ENCODE results near the gene PTP4A1. TPM values are rescaled to one million over a fixed set of nuclear protein-coding genes. Genes with fewer than 3 reads are reported as not detected.

The PTP4A1 gene
- total RNA-seq, 1 experiment from 2014 or later = 71.0 TPM

GRCh38 chr6:63538550-63538949 is 33.7 kb upstream of the PTP4A1 start:
- DNase-seq (ENCODE audit: low read depth, low spot score) (no peak), ATAC-seq (no peak)
- ChIA-PET CTCF (no interaction called here), POLR2A (interaction anchor here (0.6 kb wide), 1 partner anchor 269 kb away, joined by 3 read pairs; no protein-coding TSS in a partner anchor)
- Histone ChIP-seq H3K27me3 (ENCODE audit: control insufficient read depth, insufficient read depth, low read length) (no peaks in the 10 kb centered on the region), H3K27ac (ENCODE audit: low read length) (no peak overlapping the region), H3K4me1 (ENCODE audit: control insufficient read depth, insufficient read depth, low read length) (no peaks in the 10 kb centered on the region), H3K4me3 (ENCODE audit: low read depth in 2 of 2, low read length in 2 of 2) (no peak overlapping the region), H3K36me3 (ENCODE audit: control insufficient read depth, insufficient read depth, low read length) (no peaks in the 10 kb centered on the region), H3K9me3 (ENCODE audit: control insufficient read depth, insufficient read depth, low read depth, low read length) (no peaks in the 10 kb centered on the region)
- BruUV-seq (replicated peaks) = no TSS peak
- in situ Hi-C loops (cut with HindIII; ENCODE audit: low pct_unique_long_range_greater_than_20kb, low sequenced_read_pairs) (no loop called here), intact Hi-C loops (cut with micrococcal nuclease; ENCODE audit: unreplicated experiment) (no loop called here)
- TF ChIP-seq REST (IDR thresholded peaks at IDR 0.05; ENCODE audit: insufficient read depth in 1 of 2, low read depth in 2 of 2, low read length in 1 of 2) (no peak), TCF7L2 (IDR thresholded peaks at IDR 0.05; ENCODE audit: low read depth, low read length) (no peak), POLR2AphosphoS5 (IDR thresholded peaks at IDR 0.05; ENCODE audit: low read depth, low read length) (no peak), CTCF (IDR thresholded peaks at IDR 0.05) (no peak), SIN3A (IDR thresholded peaks at IDR 0.05; ENCODE audit: borderline replicate concordance, insufficient read depth, low read depth, low read length) (no peak)

- no peak for DNase-seq (ENCODE audit: low read depth, low spot score)
- H3K36me3 ChIP-seq (ENCODE audit: control insufficient read depth, insufficient read depth, low read length) = no peaks in the 10 kb centered on the region
- peaks cover 2% of the 10 kb centered on the region; the same call in 1 of the 2 replicates for H3K27me3 ChIP-seq (ENCODE audit: control insufficient read depth, insufficient read depth, low read length)
- no peak overlapping the region for H3K4me3 ChIP-seq (ENCODE audit: low read depth in 2 of 2, low read length in 2 of 2)
- ChIA-PET POLR2A (interaction anchor here (0.6 kb wide), 1 partner anchor 22 kb away, joined by 3 read pairs; no protein-coding TSS in a partner anchor), CTCF (no interaction called here)
- ATAC-seq = no peak
- no TSS peak for BruUV-seq (replicated peaks)
- no peak overlapping the region for H3K27ac ChIP-seq (ENCODE audit: low read length)
- intact Hi-C loops (cut with micrococcal nuclease; ENCODE audit: unreplicated experiment) (no loop called here), in situ Hi-C loops (cut with HindIII; ENCODE audit: low pct_unique_long_range_greater_than_20kb, low sequenced_read_pairs) (no loop called here)
- no peaks in the 10 kb centered on the region for H3K9me3 ChIP-seq (ENCODE audit: control insufficient read depth, insufficient read depth, low read depth, low read length)
- no peaks in the 10 kb centered on the region for H3K4me1 ChIP-seq (ENCODE audit: control insufficient read depth, insufficient read depth, low read length)
- no peak for TF ChIP-seq CTCF (IDR thresholded peaks at IDR 0.05)
These were observed 29.3 kb upstream of the PTP4A1 start for GRCh38 chr6:63543001-63543400.

Measured in Panc1 (cell line).